ENCODE data around the gene HINT3. TPM values are rescaled to one million over a fixed set of nuclear protein-coding genes. Genes with fewer than 3 reads are reported as not detected.
A peak's percentile ranks its signal among the peaks of the same experiment; 100 is the strongest.

HINT3 gene
- total RNA-seq, 1 experiment from 2014 or later: 12.7 TPM

GRCh38 chr6:125918681-125919566, 37.6 kb upstream of the HINT3 start:
- CTCF ChIA-PET: interaction anchor here (1.8 kb wide), 1 partner anchor 13 kb away, joined by 6 read pairs; no protein-coding TSS in a partner anchor
- POLR2A ChIA-PET: no interaction called here
- Histone ChIP-seq H4K20me1 (ENCODE audit: insufficient read depth) (no peaks in the 10 kb centered on the region), H3K27me3 (ENCODE audit: insufficient read depth, low read length) (no peaks in the 10 kb centered on the region), H3K4me1 (ENCODE audit: control insufficient read depth in 1 of 2, insufficient read depth in 2 of 2, low read length in 2 of 2) (peaks cover 8 to 12% of the 10 kb centered on the region in 2 experiments; a peak in 3 of 4 replicates), H3K9me3 (ENCODE audit: control insufficient read depth in 1 of 2, insufficient read depth in 1 of 2, low read depth in 1 of 2, low read length in 2 of 2) (no peaks in the 10 kb centered on the region), H3K36me3 (ENCODE audit: control insufficient read depth in 1 of 2, insufficient read depth in 2 of 2, low read length in 2 of 2) (0 out of 4 replicates have a peak, but pooled peaks cover 0 to 3% of the 10 kb centered on the region in 2 experiments), H3K79me2 (ENCODE audit: insufficient read depth, low read length) (no peaks in the 10 kb centered on the region), H3K9me2 (ENCODE audit: insufficient read depth) (no peaks in the 10 kb centered on the region), H3K4me3 (replicated peaks in 1 of 2; ENCODE audit: low read depth in 1 of 2, low read length in 2 of 2) (no peak overlapping the region), H3K9ac (ENCODE audit: low read length) (no peak overlapping the region), H3K27ac (ENCODE audit: low read depth, low read length) (no peak overlapping the region), H3K4me2 (ENCODE audit: low read length) (no peak overlapping the region), H2AFZ (ENCODE audit: low read depth, low read length, poor library complexity, severe bottlenecking) (no peak overlapping the region)
- DNase-seq (ENCODE audit: low read depth, low spot score) (no peak), ATAC-seq (no peak)
- BruUV-seq (replicated peaks): no TSS peak
- intact Hi-C loops (cut with micrococcal nuclease): no loop called here
- TF ChIP-seq SP1 (IDR thresholded peaks at IDR 0.05; ENCODE audit: low read depth) (no peak), SRF (IDR thresholded peaks at IDR 0.05; ENCODE audit: low read depth) (peak; percentile 82)
- RAD21 ChIA-PET (ENCODE audit: low non-redundant PET in 1 of 2, low total read pairs in 2 of 2, uncharacterized antibody in 2 of 2, unreplicated experiment in 2 of 2): no interaction called here

- no peak overlapping the region for H3K27ac ChIP-seq (ENCODE audit: low read depth, low read length)
- ChIA-PET RAD21 (ENCODE audit: low non-redundant PET in 1 of 2, low total read pairs in 2 of 2, uncharacterized antibody in 2 of 2, unreplicated experiment in 2 of 2) (no interaction called here), CTCF (no interaction called here), POLR2A (no interaction called here)
- no peaks in the 10 kb centered on the region for H3K9me3 ChIP-seq (ENCODE audit: control insufficient read depth in 1 of 2, insufficient read depth in 1 of 2, low read depth in 1 of 2, low read length in 2 of 2)
- H3K36me3 ChIP-seq (ENCODE audit: control insufficient read depth in 1 of 2, insufficient read depth in 2 of 2, low read length in 2 of 2): 0 out of 4 replicates have a peak, but pooled peaks cover 0 to 3% of the 10 kb centered on the region in 2 experiments
- no peaks in the 10 kb centered on the region for H3K9me2 ChIP-seq (ENCODE audit: insufficient read depth)
- H3K9ac ChIP-seq (ENCODE audit: low read length): no peak overlapping the region
- no peak for DNase-seq (ENCODE audit: low read depth, low spot score)
- no peak for ATAC-seq
- H3K4me3 ChIP-seq (replicated peaks in 1 of 2; ENCODE audit: low read depth in 1 of 2, low read length in 2 of 2): no peak overlapping the region
- no peaks in the 10 kb centered on the region for H3K79me2 ChIP-seq (ENCODE audit: insufficient read depth, low read length)
- TF ChIP-seq, protein P1, sequence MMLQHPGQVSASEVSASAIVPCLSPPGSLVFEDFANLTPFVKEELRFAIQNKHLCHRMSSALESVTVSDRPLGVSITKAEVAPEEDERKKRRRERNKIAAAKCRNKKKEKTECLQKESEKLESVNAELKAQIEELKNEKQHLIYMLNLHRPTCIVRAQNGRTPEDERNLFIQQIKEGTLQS (IDR thresholded peaks at IDR 0.05): no peak
- no peak for TF ChIP-seq JUND (IDR thresholded peaks at IDR 0.05)
- TF ChIP-seq ZFX (IDR thresholded peaks at IDR 0.05): no peak
- TF ChIP-seq YY1 (IDR thresholded peaks at IDR 0.05; ENCODE audit: extremely low read depth, insufficient replicate concordance, low read depth, low read length): no peak
- TF ChIP-seq CEBPB (IDR thresholded peaks at IDR 0.05; ENCODE audit: low read depth): no peak
- no peak for TF ChIP-seq REST (IDR thresholded peaks at IDR 0.05; ENCODE audit: low read depth)
- no peak for TF ChIP-seq SIN3A (IDR thresholded peaks at IDR 0.05; ENCODE audit: low read depth)
- TF ChIP-seq, protein P2, sequence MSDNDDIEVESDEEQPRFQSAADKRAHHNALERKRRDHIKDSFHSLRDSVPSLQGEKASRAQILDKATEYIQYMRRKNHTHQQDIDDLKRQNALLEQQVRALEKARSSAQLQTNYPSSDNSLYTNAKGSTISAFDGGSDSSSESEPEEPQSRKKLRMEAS (IDR thresholded peaks at IDR 0.05): no peak
- intact Hi-C loops (cut with micrococcal nuclease): no loop called here
- H3K4me2 ChIP-seq (ENCODE audit: low read length): no peak overlapping the region
- no peaks in the 10 kb centered on the region for H4K20me1 ChIP-seq (ENCODE audit: insufficient read depth)
- no peak overlapping the region for H2AFZ ChIP-seq (ENCODE audit: low read depth, low read length, poor library complexity, severe bottlenecking)
- peaks cover 5 to 12% of the 10 kb centered on the region in 2 experiments for H3K4me1 ChIP-seq (ENCODE audit: control insufficient read depth in 1 of 2, insufficient read depth in 2 of 2, low read length in 2 of 2)
- H3K27me3 ChIP-seq (ENCODE audit: insufficient read depth, low read length): no peaks in the 10 kb centered on the region
- BruUV-seq (replicated peaks): no TSS peak
Measured at GRCh38 chr6:125919618-125920017, 37.0 kb upstream of the HINT3 start.
